ENCODE data around the gene PRPF40A.

Gene PRPF40A

GRCh38 chr2:152627351-152627957 lies 89.8 kb downstream of the PRPF40A start:
- TF ChIP-seq POLR2A (IDR thresholded peaks at IDR 0.05; ENCODE audit: low read length) (no peak), GATA1 (IDR thresholded peaks at IDR 0.05; ENCODE audit: low read depth, low read length) (no peak)
- DNase-seq = peak; percentile 54 to 74

- TF ChIP-seq GATA1 (IDR thresholded peaks at IDR 0.05; ENCODE audit: low read depth, low read length) (no peak), POLR2A (IDR thresholded peaks at IDR 0.05; ENCODE audit: low read length) (no peak)
- DNase-seq = no peak
Measured at GRCh38 chr2:152626911-152627339, 90.3 kb downstream of the PRPF40A start.

DNA sequence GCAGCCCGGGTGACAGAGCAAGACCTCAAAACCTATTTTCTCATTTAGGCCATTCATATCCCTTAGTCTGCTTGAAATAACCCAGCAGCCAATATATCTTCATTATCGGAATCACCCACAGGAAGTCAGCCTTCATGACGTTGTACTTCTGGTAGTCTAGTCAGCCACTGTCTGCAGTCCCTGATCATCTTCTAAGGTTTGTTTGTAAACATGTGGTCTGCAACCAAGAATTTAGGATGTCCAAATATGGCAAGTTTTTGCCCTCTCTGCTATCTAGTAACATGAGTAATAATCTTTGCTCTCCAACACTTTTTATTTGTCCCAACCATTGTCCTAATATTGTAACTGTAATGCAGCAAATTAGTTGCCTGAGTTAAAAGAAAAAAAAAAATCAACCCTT lies 92.5 kb downstream of the PRPF40A start:
- TF ChIP-seq POLR2A (IDR thresholded peaks at IDR 0.05; ENCODE audit: low read length) (no peak), GATA1 (IDR thresholded peaks at IDR 0.05; ENCODE audit: low read depth, low read length) (no peak)
- DNase-seq = peak; percentile 12 to 25

DNA sequence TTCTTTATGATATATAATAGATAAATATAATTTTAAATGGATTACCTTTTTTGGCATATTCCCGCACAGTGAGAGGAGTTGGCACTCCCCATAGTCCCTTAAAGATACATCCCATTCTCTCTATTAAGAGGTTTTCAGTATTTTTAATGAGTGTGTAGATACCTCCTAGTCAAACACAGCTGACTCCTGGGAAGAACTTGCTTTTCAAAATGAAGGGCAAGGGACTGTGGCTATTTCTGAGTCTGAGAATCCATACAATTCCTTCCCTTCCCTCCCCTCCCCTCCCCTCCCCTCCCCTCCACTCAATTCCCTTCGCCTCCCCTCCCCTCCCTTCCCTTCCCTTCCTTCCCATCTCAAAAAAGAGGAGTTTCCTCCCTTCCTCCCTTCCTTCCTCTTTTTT lies 93.5 kb downstream of the PRPF40A start:
- DNase-seq = no peak
- TF ChIP-seq POLR2A (IDR thresholded peaks at IDR 0.05; ENCODE audit: low read length) (no peak), GATA1 (IDR thresholded peaks at IDR 0.05; ENCODE audit: low read depth, low read length) (no peak)

DNA sequence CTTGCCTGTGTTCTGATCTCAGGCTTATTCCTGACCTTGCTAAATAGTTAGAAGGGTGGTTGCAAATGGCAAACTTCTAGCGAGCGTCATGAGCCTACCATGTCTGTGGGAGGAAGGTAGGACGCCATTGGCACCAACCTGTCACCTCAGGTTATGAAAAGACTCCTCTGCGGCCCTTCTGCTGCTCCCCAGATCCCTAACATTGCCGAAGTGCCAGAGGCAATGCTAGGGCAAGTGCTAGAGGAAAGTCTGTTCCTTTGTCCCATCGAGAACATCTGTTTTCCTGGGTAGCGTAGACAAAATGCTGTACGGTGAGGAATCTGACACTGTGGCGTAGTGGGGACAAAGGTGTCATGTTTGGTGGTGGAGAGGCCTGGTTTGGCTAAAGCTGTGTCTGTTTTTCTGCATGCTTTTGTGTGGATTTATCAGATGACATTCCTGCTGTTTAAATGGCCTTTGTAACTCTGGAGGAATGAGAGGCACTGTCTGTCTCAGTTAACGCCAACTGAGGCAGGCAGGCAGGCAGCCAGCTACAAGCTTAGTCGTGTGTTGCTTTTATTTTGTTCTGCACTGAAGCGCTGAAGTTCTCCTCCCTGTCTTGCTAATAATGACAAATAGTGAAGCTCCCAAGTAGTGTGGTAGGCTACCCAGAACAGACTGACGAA lies 94.1 kb downstream of the PRPF40A start:
- no peak for DNase-seq
- no peak for TF ChIP-seq GATA1 (IDR thresholded peaks at IDR 0.05; ENCODE audit: low read depth, low read length)
- no peak for TF ChIP-seq POLR2A (IDR thresholded peaks at IDR 0.05; ENCODE audit: low read length)

DNA sequence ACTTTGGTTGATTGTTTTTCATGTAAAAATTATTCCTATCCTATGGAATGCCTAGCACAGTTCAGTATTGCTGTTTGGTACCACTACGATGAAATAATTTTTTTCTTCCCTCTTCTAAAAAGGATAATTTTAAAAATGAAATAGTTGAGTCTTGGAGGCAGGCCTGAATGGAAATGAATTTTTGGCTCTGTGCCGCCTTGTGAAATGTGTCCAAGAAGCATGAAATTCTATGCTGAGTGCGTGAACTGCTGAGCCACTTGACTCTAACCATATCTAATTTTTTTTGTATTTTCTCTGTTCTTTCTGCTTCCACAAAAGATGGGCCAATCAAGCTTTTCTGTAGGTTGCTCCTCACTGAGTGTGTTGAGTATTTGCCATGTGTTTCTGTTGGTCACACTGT lies 95.0 kb downstream of the PRPF40A start:
- no peak for TF ChIP-seq POLR2A (IDR thresholded peaks at IDR 0.05; ENCODE audit: low read length)
- TF ChIP-seq GATA1 (IDR thresholded peaks at IDR 0.05; ENCODE audit: low read depth, low read length) = no peak
- DNase-seq = no peak

GRCh38 chr2:152620985-152621384 lies 96.3 kb downstream of the PRPF40A start:
- DNase-seq = peak; percentile 47 to 54
- TF ChIP-seq POLR2A (IDR thresholded peaks at IDR 0.05; ENCODE audit: low read length) = no peak
- TF ChIP-seq GATA1 (IDR thresholded peaks at IDR 0.05; ENCODE audit: low read depth, low read length) = no peak

- TF ChIP-seq GATA1 (IDR thresholded peaks at IDR 0.05; ENCODE audit: low read depth, low read length) = no peak
- TF ChIP-seq POLR2A (IDR thresholded peaks at IDR 0.05; ENCODE audit: low read length) = no peak
- DNase-seq = no peak
Measured at GRCh38 chr2:152620208-152620607, 97.1 kb downstream of the PRPF40A start.

- DNase-seq = no peak
- TF ChIP-seq GATA1 (IDR thresholded peaks at IDR 0.05; ENCODE audit: low read depth, low read length) (no peak), POLR2A (IDR thresholded peaks at IDR 0.05; ENCODE audit: low read length) (no peak)
Measured at GRCh38 chr2:152618193-152618564, 99.1 kb downstream of the PRPF40A start.

GRCh38 chr2:152617456-152618192 lies 99.6 kb downstream of the PRPF40A start:
- DNase-seq = no peak
- TF ChIP-seq GATA1 (IDR thresholded peaks at IDR 0.05; ENCODE audit: low read depth, low read length) (no peak), POLR2A (IDR thresholded peaks at IDR 0.05; ENCODE audit: low read length) (no peak)

DNA sequence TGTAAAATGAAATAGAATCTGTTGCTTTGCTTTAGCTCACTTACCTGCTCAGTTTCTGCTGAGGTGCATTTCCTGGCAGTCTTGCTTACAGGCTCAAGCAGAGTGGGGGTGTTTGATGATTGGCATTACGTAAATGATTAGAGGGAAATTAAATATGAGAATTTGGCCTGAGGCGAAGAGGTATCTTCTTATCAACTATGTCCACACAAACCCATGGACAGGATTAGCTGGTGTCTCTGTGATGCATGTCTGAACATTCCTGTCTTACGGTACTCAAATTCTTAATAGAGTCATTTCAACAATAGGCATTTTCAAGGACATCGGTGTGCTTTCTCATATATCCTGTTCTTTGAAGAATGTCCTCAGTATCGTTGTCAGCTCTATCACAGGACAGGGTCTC lies 102.1 kb downstream of the PRPF40A start:
- DNase-seq = no peak
- TF ChIP-seq POLR2A (IDR thresholded peaks at IDR 0.05; ENCODE audit: low read length) (no peak), GATA1 (IDR thresholded peaks at IDR 0.05; ENCODE audit: low read depth, low read length) (no peak)

DNA sequence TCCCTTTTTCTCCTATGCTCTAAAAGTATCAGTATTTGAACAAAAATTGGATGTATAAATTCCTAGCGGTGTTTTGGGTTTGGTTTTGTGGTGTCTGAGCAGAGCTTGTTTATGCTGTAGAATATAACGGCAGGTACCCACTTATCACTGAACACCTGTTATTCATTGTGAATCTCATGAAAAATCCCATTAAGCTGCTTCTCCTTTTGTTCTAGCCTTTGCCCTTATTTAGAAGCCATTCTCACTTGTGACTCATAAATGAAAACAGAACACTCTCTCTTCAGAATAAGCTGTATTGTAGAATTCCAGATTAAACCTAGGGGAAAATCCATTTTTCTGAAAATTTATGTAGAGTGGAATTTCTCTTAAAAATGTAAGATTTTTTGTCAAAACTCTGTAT lies 104.0 kb downstream of the PRPF40A start:
- no peak for TF ChIP-seq POLR2A (IDR thresholded peaks at IDR 0.05; ENCODE audit: low read length)
- no peak for TF ChIP-seq GATA1 (IDR thresholded peaks at IDR 0.05; ENCODE audit: low read depth, low read length)
- DNase-seq = no peak

GRCh38 chr2:152611458-152612231 lies 105.6 kb downstream of the PRPF40A start:
- no peak for TF ChIP-seq GATA1 (IDR thresholded peaks at IDR 0.05; ENCODE audit: low read depth, low read length)
- peak; percentile 6 to 50 for DNase-seq

DNA sequence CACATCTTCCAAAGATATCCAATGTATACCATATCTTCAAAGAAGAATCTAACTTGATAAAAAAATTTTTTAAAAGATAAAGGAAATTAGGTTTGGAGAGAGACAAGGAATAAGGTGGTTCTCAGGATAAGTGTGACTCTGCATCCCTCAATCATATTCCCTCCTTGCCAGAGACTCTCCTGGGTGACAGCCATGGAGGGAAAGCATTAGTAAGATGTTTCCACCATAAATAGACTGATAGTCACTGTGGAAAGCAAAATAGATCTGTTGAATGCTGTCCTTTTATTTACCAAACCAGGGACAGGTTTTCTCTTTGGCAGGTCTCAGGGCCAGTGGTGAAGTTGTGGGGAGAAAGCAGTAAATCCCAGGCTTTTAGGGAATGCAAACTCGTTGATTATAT lies 107.6 kb downstream of the PRPF40A start:
- TF ChIP-seq POLR2A (IDR thresholded peaks at IDR 0.05; ENCODE audit: low read length) (no peak), GATA1 (IDR thresholded peaks at IDR 0.05; ENCODE audit: low read depth, low read length) (no peak)

More for the DNA sequence above, 107.6 kb downstream of the PRPF40A start:
- DNase-seq = no peak

Measured in erythroblast (primary cell).